Measurements from ENCODE around the gene CLDN9. TPM values are rescaled to one million over a fixed set of nuclear protein-coding genes. Genes with fewer than 3 reads are reported as not detected.
A peak's percentile ranks its signal among the peaks of the same experiment; 100 is the strongest.

Gene CLDN9
- polyA plus RNA-seq, 2 of the 4 experiments (the other 2 are of a cell fraction): 0.03 to 0.06 TPM

DNA sequence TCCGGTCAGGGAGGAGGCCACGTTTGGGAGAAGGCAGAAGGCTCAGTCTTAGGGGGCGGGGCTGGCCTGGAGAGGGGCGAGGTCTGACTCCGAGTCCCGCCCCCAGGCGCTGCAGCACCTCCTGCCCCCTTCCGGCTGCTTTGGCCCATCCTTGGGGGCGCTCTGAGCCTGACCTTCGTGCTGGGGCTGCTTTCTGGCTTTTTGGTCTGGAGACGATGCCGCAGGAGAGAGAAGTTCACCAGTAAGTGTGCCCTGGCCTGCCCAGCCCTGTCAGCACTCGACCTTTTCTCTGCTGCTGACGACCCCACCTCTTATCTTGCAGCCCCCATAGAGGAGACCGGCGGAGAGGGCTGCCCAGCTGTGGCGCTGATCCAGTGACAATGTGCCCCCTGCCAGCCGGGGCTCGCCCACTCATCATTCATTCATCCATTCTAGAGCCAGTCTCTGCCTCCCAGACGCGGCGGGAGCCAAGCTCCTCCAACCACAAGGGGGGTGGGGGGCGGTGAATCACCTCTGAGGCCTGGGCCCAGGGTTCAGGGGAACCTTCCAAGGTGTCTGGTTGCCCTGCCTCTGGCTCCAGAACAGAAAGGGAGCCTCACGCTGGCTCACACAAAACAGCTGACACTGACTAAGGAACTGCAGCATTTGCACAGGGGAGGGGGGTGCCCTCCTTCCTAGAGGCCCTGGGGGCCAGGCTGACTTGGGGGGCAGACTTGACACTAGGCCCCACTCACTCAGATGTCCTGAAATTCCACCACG, 8.9 kb downstream of the CLDN9 start (continued):
- 0 out of 4 replicates have a peak, but pooled peaks of 1 of the 2 experiments have one; percentile 26 for TF ChIP-seq CEBPB (IDR thresholded peaks at IDR 0.05)
- TF ChIP-seq FOXS1 (CRISPR knock-in tag; IDR thresholded peaks at IDR 0.05): no peak
- TF ChIP-seq JUNB (IDR thresholded peaks at IDR 0.05): no peak
- TF ChIP-seq RARB (CRISPR knock-in tag; IDR thresholded peaks at IDR 0.05): no peak
- TF ChIP-seq CHD4 (IDR thresholded peaks at IDR 0.05; ENCODE audit: borderline replicate concordance): no peak
- TF ChIP-seq ZC3H11A (IDR thresholded peaks at IDR 0.05): no peak
- TF ChIP-seq EP300 (IDR thresholded peaks at IDR 0.05): no peak
- TF ChIP-seq POLR2A (IDR thresholded peaks at IDR 0.05; ENCODE audit: low read length): peak; percentile 19
- no peak for TF ChIP-seq HOXB13 (CRISPR knock-in tag; IDR thresholded peaks at IDR 0.05; ENCODE audit: low read depth)
- no peak for TF ChIP-seq PHF8 (IDR thresholded peaks at IDR 0.05; ENCODE audit: borderline replicate concordance, low read depth)
- no peak for TF ChIP-seq CBX2 (IDR thresholded peaks at IDR 0.05; ENCODE audit: borderline replicate concordance, low read depth)
- no peak for TF ChIP-seq TP53 (CRISPR knock-in tag; IDR thresholded peaks at IDR 0.05)
- TF ChIP-seq, protein P1, sequence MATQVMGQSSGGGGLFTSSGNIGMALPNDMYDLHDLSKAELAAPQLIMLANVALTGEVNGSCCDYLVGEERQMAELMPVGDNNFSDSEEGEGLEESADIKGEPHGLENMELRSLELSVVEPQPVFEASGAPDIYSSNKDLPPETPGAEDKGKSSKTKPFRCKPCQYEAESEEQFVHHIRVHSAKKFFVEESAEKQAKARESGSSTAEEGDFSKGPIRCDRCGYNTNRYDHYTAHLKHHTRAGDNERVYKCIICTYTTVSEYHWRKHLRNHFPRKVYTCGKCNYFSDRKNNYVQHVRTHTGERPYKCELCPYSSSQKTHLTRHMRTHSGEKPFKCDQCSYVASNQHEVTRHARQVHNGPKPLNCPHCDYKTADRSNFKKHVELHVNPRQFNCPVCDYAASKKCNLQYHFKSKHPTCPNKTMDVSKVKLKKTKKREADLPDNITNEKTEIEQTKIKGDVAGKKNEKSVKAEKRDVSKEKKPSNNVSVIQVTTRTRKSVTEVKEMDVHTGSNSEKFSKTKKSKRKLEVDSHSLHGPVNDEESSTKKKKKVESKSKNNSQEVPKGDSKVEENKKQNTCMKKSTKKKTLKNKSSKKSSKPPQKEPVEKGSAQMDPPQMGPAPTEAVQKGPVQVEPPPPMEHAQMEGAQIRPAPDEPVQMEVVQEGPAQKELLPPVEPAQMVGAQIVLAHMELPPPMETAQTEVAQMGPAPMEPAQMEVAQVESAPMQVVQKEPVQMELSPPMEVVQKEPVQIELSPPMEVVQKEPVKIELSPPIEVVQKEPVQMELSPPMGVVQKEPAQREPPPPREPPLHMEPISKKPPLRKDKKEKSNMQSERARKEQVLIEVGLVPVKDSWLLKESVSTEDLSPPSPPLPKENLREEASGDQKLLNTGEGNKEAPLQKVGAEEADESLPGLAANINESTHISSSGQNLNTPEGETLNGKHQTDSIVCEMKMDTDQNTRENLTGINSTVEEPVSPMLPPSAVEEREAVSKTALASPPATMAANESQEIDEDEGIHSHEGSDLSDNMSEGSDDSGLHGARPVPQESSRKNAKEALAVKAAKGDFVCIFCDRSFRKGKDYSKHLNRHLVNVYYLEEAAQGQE (IDR thresholded peaks at IDR 0.05): no peak
- no peak for TF ChIP-seq BHLHE40 (IDR thresholded peaks at IDR 0.05; ENCODE audit: low read depth, low read length)
- TF ChIP-seq, protein P2, sequence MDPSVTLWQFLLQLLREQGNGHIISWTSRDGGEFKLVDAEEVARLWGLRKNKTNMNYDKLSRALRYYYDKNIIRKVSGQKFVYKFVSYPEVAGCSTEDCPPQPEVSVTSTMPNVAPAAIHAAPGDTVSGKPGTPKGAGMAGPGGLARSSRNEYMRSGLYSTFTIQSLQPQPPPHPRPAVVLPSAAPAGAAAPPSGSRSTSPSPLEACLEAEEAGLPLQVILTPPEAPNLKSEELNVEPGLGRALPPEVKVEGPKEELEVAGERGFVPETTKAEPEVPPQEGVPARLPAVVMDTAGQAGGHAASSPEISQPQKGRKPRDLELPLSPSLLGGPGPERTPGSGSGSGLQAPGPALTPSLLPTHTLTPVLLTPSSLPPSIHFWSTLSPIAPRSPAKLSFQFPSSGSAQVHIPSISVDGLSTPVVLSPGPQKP (IDR thresholded peaks at IDR 0.05; ENCODE audit: low read depth, low read length): no peak
- no peak for TF ChIP-seq HEYL (CRISPR knock-in tag; IDR thresholded peaks at IDR 0.05)
- TF ChIP-seq EHF (CRISPR knock-in tag; IDR thresholded peaks at IDR 0.05): peak; percentile 15; the same call in 1 of the 2 replicates
- TF ChIP-seq HDAC2 (IDR thresholded peaks at IDR 0.05): no peak
- TF ChIP-seq PBX3 (IDR thresholded peaks at IDR 0.05): no peak; the same call in none of the 2 replicates
- TF ChIP-seq SREBF2 (IDR thresholded peaks at IDR 0.05): no peak
- TF ChIP-seq HMGXB4 (CRISPR knock-in tag; IDR thresholded peaks at IDR 0.05; ENCODE audit: borderline replicate concordance): no peak
- TF ChIP-seq, protein P3, sequence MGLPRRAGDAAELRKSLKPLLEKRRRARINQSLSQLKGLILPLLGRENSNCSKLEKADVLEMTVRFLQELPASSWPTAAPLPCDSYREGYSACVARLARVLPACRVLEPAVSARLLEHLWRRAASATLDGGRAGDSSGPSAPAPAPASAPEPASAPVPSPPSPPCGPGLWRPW (IDR thresholded peaks at IDR 0.05): no peak
- no peak for TF ChIP-seq RFX5 (IDR thresholded peaks at IDR 0.05)
- TF ChIP-seq KDM5A (IDR thresholded peaks at IDR 0.05): no peak
- no peak for TF ChIP-seq ZNF302 (CRISPR knock-in tag; IDR thresholded peaks at IDR 0.05)
- TF ChIP-seq RAD21 (conservative IDR thresholded peaks at IDR 0.05 in 1 of 2, IDR thresholded peaks at IDR 0.05 in 1 of 2): no peak
- TF ChIP-seq MYC (IDR thresholded peaks at IDR 0.05; ENCODE audit: borderline replicate concordance, low read length): no peak
- 0 out of 2 replicates have a peak, but pooled peaks have one; percentile 15 for TF ChIP-seq HOXA7 (CRISPR knock-in tag; IDR thresholded peaks at IDR 0.05)
- peak; percentile 24; the same call in 1 of the 3 replicates for TF ChIP-seq BCL3 (IDR thresholded peaks at IDR 0.05)
- TF ChIP-seq ZFP36 (IDR thresholded peaks at IDR 0.05; ENCODE audit: borderline replicate concordance, partially characterized antibody): no peak
- TF ChIP-seq GATA3 (IDR thresholded peaks at IDR 0.05; ENCODE audit: borderline replicate concordance): peak; percentile 53; the same call in 1 of the 2 replicates

All from A549 (cell line).